H1 (cell line): Measurements from ENCODE around the gene ZNF576.

Experiments used
- POLR2A ChIP-seq, 2 experiments: IDR thresholded peaks; 1 replicate in 1 of 2; 2 replicates in 1 of 2; pipeline ENCODE4 v1.6.1; 2011; ENCODE audit warnings: low read depth in 2 of 2, low read length in 2 of 2, mild to moderate bottlenecking in 2 of 2; ENCODE audit errors: control extremely low read depth in 1 of 2
- POLR2AphosphoS5 ChIP-seq: IDR thresholded peaks from 2 replicates; pipeline ENCODE4 v1.6.1; 2011; ENCODE audit warnings: low read depth, low read length

DNA sequence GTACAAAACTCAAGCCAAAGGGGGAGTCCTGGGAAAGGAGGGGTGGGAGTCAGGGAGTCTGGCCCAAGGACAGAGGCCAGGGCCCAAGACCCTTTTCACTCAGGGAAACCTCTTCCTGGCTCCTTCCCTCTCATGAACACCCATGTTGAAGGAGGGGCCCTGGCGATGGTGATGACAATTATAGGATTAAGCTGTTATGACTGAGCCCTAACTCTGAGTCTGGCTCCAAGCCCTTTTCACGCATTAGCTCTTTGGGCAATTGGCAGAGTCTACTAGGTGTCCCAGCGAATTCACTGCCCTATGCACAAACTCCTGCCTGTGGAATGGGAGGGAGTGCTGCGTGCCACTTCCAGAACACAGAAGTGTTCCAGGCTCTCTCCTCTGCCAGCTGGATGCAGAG is 42.7 kb upstream of the ZNF576 start:
- TF ChIP-seq POLR2AphosphoS5 (no peak), POLR2A (IDR thresholded peaks at IDR 0.05; ENCODE audit: control extremely low read depth in 1 of 2, low read depth in 2 of 2, low read length in 2 of 2) (no peak)
